Activated CD8-positive, alpha-beta memory T cell treated with anti-CD3 and anti-CD28 coated beads for 1 hour (primary cell): Measurements from ENCODE around the gene LRRC57.
"Not testable (repeated sequence)": the region's sequence is repeated elsewhere in the genome, so short reads cannot be mapped to it uniquely, and the experiment has no call there.

Experiments used
- DNase-seq, 2 donors: peaks; one replicate each; pipeline ENCODE4 v3.0.0-alpha.2; 2020; ENCODE audit warnings: low read depth in 1 of 2; ENCODE audit errors: extremely low read depth in 1 of 2

LRRC57 gene

GRCh38 chr15:42548249-42549031 is at the start of gene LRRC57, which contains the start of gene HAUS2:
Gene LRRC57 (minus strand): TSS chr15:42548793. CDS start chr15:42548434, 359 bp downstream.
Gene HAUS2 (plus strand): TSS chr15:42548838. CDS start chr15:42548873, 35 bp downstream.
- peak; percentile 71 to 87 for DNase-seq

GRCh38 chr15:42595626-42596240 is 47.1 kb upstream of the LRRC57 start:
- DNase-seq: no peak

- no peak for DNase-seq
These were observed 45.5 kb upstream of the LRRC57 start for GRCh38 chr15:42594095-42594494.

- DNase-seq: no peak
These were observed 44.5 kb upstream of the LRRC57 start for GRCh38 chr15:42593143-42593542.

- DNase-seq: no peak
These were observed 44.1 kb upstream of the LRRC57 start for GRCh38 chr15:42592716-42593115.

GRCh38 chr15:42591238-42591934 is 42.8 kb upstream of the LRRC57 start:
- DNase-seq: no peak

GRCh38 chr15:42590619-42591237 is 42.1 kb upstream of the LRRC57 start:
- DNase-seq: no peak

GRCh38 chr15:42584031-42584765 is 35.6 kb upstream of the LRRC57 start:
- DNase-seq: no peak

- no peak for DNase-seq
These were observed 34.2 kb upstream of the LRRC57 start for GRCh38 chr15:42582569-42583375.

- DNase-seq: peak; percentile 52 to 66
These were observed 32.7 kb upstream of the LRRC57 start for GRCh38 chr15:42581272-42581730.

GRCh38 chr15:42578984-42579537 is 30.5 kb upstream of the LRRC57 start:
- no peak for DNase-seq

GRCh38 chr15:42577514-42578031 is 29.0 kb upstream of the LRRC57 start:
- no peak for DNase-seq

GRCh38 chr15:42576776-42577175 is 28.2 kb upstream of the LRRC57 start:
- no peak for DNase-seq

GRCh38 chr15:42576040-42576594 is 27.5 kb upstream of the LRRC57 start:
- no peak for DNase-seq

GRCh38 chr15:42575188-42576039 is 26.8 kb upstream of the LRRC57 start, which contains the start of gene STARD9:
Gene STARD9 (plus strand): TSS chr15:42575606. CDS start chr15:42575716, 110 bp downstream.
- peak; percentile 76 to 87 for DNase-seq

- DNase-seq: no peak
These were observed 10.1 kb upstream of the LRRC57 start for GRCh38 chr15:42558739-42559138.

- DNase-seq: not testable (repeated sequence)
These were observed 8.1 kb upstream of the LRRC57 start for GRCh38 chr15:42556550-42557207.
